Right atrium auricular region (tissue), 2 donors: ENCODE measurements around the gene CMSS1. TPM values are rescaled to one million over a fixed set of nuclear protein-coding genes. Genes with fewer than 3 reads are reported as not detected.

ENCODE experiments used
- DNase-seq: peaks from one replicate; pipeline ENCODE4 v3.0.0-alpha.2; 2019; ENCODE audit warnings: low spot score
- H3K27ac ChIP-seq, 2 donors: fragments of 200-600 bp; sonication (generic); 1 replicate in 1 of 2; 2 replicates in 1 of 2; pipeline ENCODE4 v1.5.1; 2016 to 2019
- H3K27me3 ChIP-seq, 2 donors: fragments of 200-600 bp; sonication (generic); one replicate each; pipeline versions ENCODE4 v1.5.1 to v1.6.0; 2017 to 2019
- H3K36me3 ChIP-seq: fragments of 200-600 bp; sonication (generic); one replicate; pipeline ENCODE4 v1.5.1; 2016
- H3K4me1 ChIP-seq, 2 donors: fragments of 200-600 bp; sonication (generic); one replicate each; pipeline versions ENCODE4 v1.5.1 to v1.6.0; 2017 to 2019
- H3K4me3 ChIP-seq, 2 donors: fragments of 200-600 bp; sonication (generic); 1 replicate in 1 of 2; 2 replicates in 1 of 2; pipeline ENCODE4 v1.5.1; 2017 to 2019; ENCODE audit warnings: mild to moderate bottlenecking in 1 of 2, moderate library complexity in 1 of 2
- H3K9me3 ChIP-seq, 2 donors: fragments of 200-600 bp; sonication (generic); one replicate each; pipeline ENCODE4 v1.5.1; 2019
- total RNA-seq, 2 donors: library from RNA; depleted of rRNA; stranded (reverse); fragments of >200 nt; gene quantifications; one replicate each; pipeline ENCODE4 v1.1.0, GENCODE V29; 2016
- TF ChIP-seq, protein P1 (sequence below), 2 donors: fragments of 200-600 bp; sonication (generic); IDR thresholded peaks; one replicate each; pipeline ENCODE4 v1.5.1; 2019; ENCODE audit warnings: antibody characterized with exemption in 2 of 2

Gene CMSS1
- total RNA-seq, 2 donors from 2014 or later: 5.7 to 17.7 TPM

GRCh38 chr3:100124201-100124761 is 306.6 kb downstream of the CMSS1 start:
- DNase-seq: no peak
- peak overlapping the region; percentile 57 to 70 for H3K27ac ChIP-seq
- H3K9me3 ChIP-seq: no peaks in the 10 kb centered on the region
- H3K27me3 ChIP-seq: no peaks in the 10 kb centered on the region
- TF ChIP-seq, protein P1, sequence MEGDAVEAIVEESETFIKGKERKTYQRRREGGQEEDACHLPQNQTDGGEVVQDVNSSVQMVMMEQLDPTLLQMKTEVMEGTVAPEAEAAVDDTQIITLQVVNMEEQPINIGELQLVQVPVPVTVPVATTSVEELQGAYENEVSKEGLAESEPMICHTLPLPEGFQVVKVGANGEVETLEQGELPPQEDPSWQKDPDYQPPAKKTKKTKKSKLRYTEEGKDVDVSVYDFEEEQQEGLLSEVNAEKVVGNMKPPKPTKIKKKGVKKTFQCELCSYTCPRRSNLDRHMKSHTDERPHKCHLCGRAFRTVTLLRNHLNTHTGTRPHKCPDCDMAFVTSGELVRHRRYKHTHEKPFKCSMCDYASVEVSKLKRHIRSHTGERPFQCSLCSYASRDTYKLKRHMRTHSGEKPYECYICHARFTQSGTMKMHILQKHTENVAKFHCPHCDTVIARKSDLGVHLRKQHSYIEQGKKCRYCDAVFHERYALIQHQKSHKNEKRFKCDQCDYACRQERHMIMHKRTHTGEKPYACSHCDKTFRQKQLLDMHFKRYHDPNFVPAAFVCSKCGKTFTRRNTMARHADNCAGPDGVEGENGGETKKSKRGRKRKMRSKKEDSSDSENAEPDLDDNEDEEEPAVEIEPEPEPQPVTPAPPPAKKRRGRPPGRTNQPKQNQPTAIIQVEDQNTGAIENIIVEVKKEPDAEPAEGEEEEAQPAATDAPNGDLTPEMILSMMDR (IDR thresholded peaks at IDR 0.05): no peak
- H3K4me1 ChIP-seq: peaks cover 0 to 28% of the 10 kb centered on the region in 2 donors
- no peak overlapping the region for H3K4me3 ChIP-seq
- H3K36me3 ChIP-seq: no peaks in the 10 kb centered on the region

GRCh38 chr3:100125161-100125938 is 307.7 kb downstream of the CMSS1 start:
- Histone ChIP-seq H3K9me3 (no peaks in the 10 kb centered on the region), H3K4me1 (peaks cover 0 to 24% of the 10 kb centered on the region in 2 donors), H3K27me3 (no peaks in the 10 kb centered on the region), H3K27ac (peak overlapping the region; percentile 57 to 70), H3K36me3 (no peaks in the 10 kb centered on the region), H3K4me3 (no peak overlapping the region)
- TF ChIP-seq, protein P1 (IDR thresholded peaks at IDR 0.05): no peak
- no peak for DNase-seq

- TF ChIP-seq, protein P1 (IDR thresholded peaks at IDR 0.05): no peak
Observed at GRCh38 chr3:100127792-100128191, 310.1 kb downstream of the CMSS1 start.

GRCh38 chr3:100128565-100128964 is 310.9 kb downstream of the CMSS1 start:
- no peak overlapping the region for H3K4me3 ChIP-seq
- H3K27ac ChIP-seq: no peak overlapping the region

More at GRCh38 chr3:100127792-100128191, 310.1 kb downstream of the CMSS1 start:
- peaks cover 0 to 24% of the 10 kb centered on the region in 2 donors for H3K4me1 ChIP-seq
- no peak overlapping the region for H3K27ac ChIP-seq
- no peak overlapping the region for H3K4me3 ChIP-seq
- DNase-seq: no peak
- H3K27me3 ChIP-seq: no peaks in the 10 kb centered on the region
- no peaks in the 10 kb centered on the region for H3K36me3 ChIP-seq
- H3K9me3 ChIP-seq: no peaks in the 10 kb centered on the region

DNA sequence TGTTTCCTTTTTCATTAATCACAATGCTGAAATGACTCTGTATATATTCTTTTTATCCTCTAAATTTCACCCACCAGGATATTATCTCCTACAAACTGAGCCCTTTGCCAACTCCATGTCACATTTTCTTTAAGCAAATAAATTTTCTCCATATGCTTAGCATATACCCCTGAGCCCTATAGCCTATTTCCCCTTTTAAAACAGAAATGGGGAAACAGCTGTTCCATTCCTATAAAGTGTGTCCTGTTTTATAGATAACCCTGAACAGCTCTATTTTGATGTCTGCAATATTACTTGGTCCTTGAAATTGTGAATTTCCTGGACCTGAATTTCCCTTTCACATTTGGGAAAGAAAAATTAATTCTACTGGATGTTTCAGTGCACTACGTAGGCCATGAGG is 312.3 kb downstream of the CMSS1 start:
- H3K9me3 ChIP-seq: no peaks in the 10 kb centered on the region
- no peak overlapping the region for H3K27ac ChIP-seq
- H3K27me3 ChIP-seq: no peaks in the 10 kb centered on the region
- H3K4me3 ChIP-seq: no peak overlapping the region
- H3K36me3 ChIP-seq: no peaks in the 10 kb centered on the region
- TF ChIP-seq, protein P1 (IDR thresholded peaks at IDR 0.05): no peak
- DNase-seq: no peak
- H3K4me1 ChIP-seq: peaks cover 0 to 6% of the 10 kb centered on the region in 2 donors

More at GRCh38 chr3:100128565-100128964, 310.9 kb downstream of the CMSS1 start:
- H3K4me1 ChIP-seq: peaks cover 0 to 20% of the 10 kb centered on the region in 2 donors
- no peaks in the 10 kb centered on the region for H3K27me3 ChIP-seq
- no peaks in the 10 kb centered on the region for H3K9me3 ChIP-seq
- no peaks in the 10 kb centered on the region for H3K36me3 ChIP-seq
- TF ChIP-seq, protein P1 (IDR thresholded peaks at IDR 0.05): no peak
- no peak for DNase-seq
